ENCODE results near the gene CNPY4.

The CNPY4 gene

GRCh38 chr7:100119072-100119969 is at the start of gene CNPY4, which contains the start of gene TAF6:
Gene CNPY4 (plus strand): TSS chr7:100119634. CDS start chr7:100119745, 111 bp downstream.
Gene TAF6 (minus strand): TSS chr7:100119358. CDS start chr7:100114209, 5,149 bp downstream.
- Mint-ChIP-seq H3K36me3 (peaks cover 8% of the 10 kb centered on the region), H3K27ac (peak within 1 kb of the TSS; percentile 98), H3K9me3 (no peaks in the 10 kb centered on the region), H3K4me1 (peaks cover 22% of the 10 kb centered on the region), H3K27me3 (no peaks in the 10 kb centered on the region), H3K4me3 (peak within 1 kb of the TSS; percentile 95)
- peak; percentile 89 to 91 for DNase-seq (ENCODE audit: low spot score in 2 of 2)
- ATAC-seq (ENCODE audit: low read depth): peak; percentile 81

GRCh38 chr7:100069991-100070390 is 49.4 kb upstream of the CNPY4 start:
- H3K4me3 Mint-ChIP-seq: no peak overlapping the region
- H3K9me3 Mint-ChIP-seq: peaks cover 9% of the 10 kb centered on the region
- ATAC-seq (ENCODE audit: low read depth) (no peak), DNase-seq (ENCODE audit: low spot score in 2 of 2) (no peak)
- peaks cover 4% of the 10 kb centered on the region for H3K4me1 Mint-ChIP-seq
- H3K27ac Mint-ChIP-seq: no peak overlapping the region
- H3K36me3 Mint-ChIP-seq: peaks cover 48% of the 10 kb centered on the region
- H3K27me3 Mint-ChIP-seq: no peaks in the 10 kb centered on the region

- no peak for DNase-seq (ENCODE audit: low spot score in 2 of 2)
- H3K9me3 Mint-ChIP-seq: peaks cover 9% of the 10 kb centered on the region
- H3K27me3 Mint-ChIP-seq: no peaks in the 10 kb centered on the region
- H3K36me3 Mint-ChIP-seq: peaks cover 59% of the 10 kb centered on the region
- peaks cover 4% of the 10 kb centered on the region for H3K4me1 Mint-ChIP-seq
- ATAC-seq (ENCODE audit: low read depth): no peak
- H3K4me3 Mint-ChIP-seq: no peak overlapping the region
- H3K27ac Mint-ChIP-seq: no peak overlapping the region
Measured at GRCh38 chr7:100071018-100071723, 48.3 kb upstream of the CNPY4 start.

GRCh38 chr7:100072462-100072861 is 47.0 kb upstream of the CNPY4 start:
- Mint-ChIP-seq H3K9me3 (peaks cover 9% of the 10 kb centered on the region), H3K27ac (no peak overlapping the region), H3K36me3 (peaks cover 64% of the 10 kb centered on the region), H3K27me3 (no peaks in the 10 kb centered on the region), H3K4me3 (no peak overlapping the region), H3K4me1 (peaks cover 4% of the 10 kb centered on the region)
- ATAC-seq (ENCODE audit: low read depth) (no peak), DNase-seq (ENCODE audit: low spot score in 2 of 2) (no peak)

GRCh38 chr7:100074841-100075240 is 44.6 kb upstream of the CNPY4 start:
- H3K4me1 Mint-ChIP-seq: peaks cover 10% of the 10 kb centered on the region
- peaks cover 9% of the 10 kb centered on the region for H3K9me3 Mint-ChIP-seq
- no peak overlapping the region for H3K27ac Mint-ChIP-seq
- H3K4me3 Mint-ChIP-seq: no peak overlapping the region
- no peaks in the 10 kb centered on the region for H3K27me3 Mint-ChIP-seq
- ATAC-seq (ENCODE audit: low read depth) (no peak), DNase-seq (ENCODE audit: low spot score in 2 of 2) (no peak)
- H3K36me3 Mint-ChIP-seq: peaks cover 63% of the 10 kb centered on the region

GRCh38 chr7:100075418-100075817 is 44.0 kb upstream of the CNPY4 start:
- no peaks in the 10 kb centered on the region for H3K27me3 Mint-ChIP-seq
- DNase-seq (ENCODE audit: low spot score in 2 of 2) (no peak), ATAC-seq (ENCODE audit: low read depth) (no peak)
- no peak overlapping the region for H3K27ac Mint-ChIP-seq
- no peak overlapping the region for H3K4me3 Mint-ChIP-seq
- H3K9me3 Mint-ChIP-seq: peaks cover 9% of the 10 kb centered on the region
- peaks cover 14% of the 10 kb centered on the region for H3K4me1 Mint-ChIP-seq
- peaks cover 57% of the 10 kb centered on the region for H3K36me3 Mint-ChIP-seq

GRCh38 chr7:100077205-100077604 is 42.2 kb upstream of the CNPY4 start:
- H3K27me3 Mint-ChIP-seq: no peaks in the 10 kb centered on the region
- H3K36me3 Mint-ChIP-seq: peaks cover 39% of the 10 kb centered on the region
- DNase-seq (ENCODE audit: low spot score in 2 of 2) (no peak), ATAC-seq (ENCODE audit: low read depth) (no peak)
- peaks cover 3% of the 10 kb centered on the region for H3K9me3 Mint-ChIP-seq
- no peak overlapping the region for H3K4me3 Mint-ChIP-seq
- H3K27ac Mint-ChIP-seq: no peak overlapping the region
- peaks cover 18% of the 10 kb centered on the region for H3K4me1 Mint-ChIP-seq

GRCh38 chr7:100079024-100079560 is 40.3 kb upstream of the CNPY4 start:
- H3K4me1 Mint-ChIP-seq: peaks cover 20% of the 10 kb centered on the region
- ATAC-seq (ENCODE audit: low read depth) (no peak), DNase-seq (ENCODE audit: low spot score in 2 of 2) (no peak)
- no peaks in the 10 kb centered on the region for H3K9me3 Mint-ChIP-seq
- no peak overlapping the region for H3K4me3 Mint-ChIP-seq
- peaks cover 26% of the 10 kb centered on the region for H3K36me3 Mint-ChIP-seq
- H3K27ac Mint-ChIP-seq: no peak overlapping the region
- H3K27me3 Mint-ChIP-seq: no peaks in the 10 kb centered on the region

- Mint-ChIP-seq H3K4me3 (peak overlapping the region; percentile 87), H3K27me3 (no peaks in the 10 kb centered on the region), H3K9me3 (no peaks in the 10 kb centered on the region), H3K27ac (peak overlapping the region; percentile 95), H3K36me3 (peaks cover 10% of the 10 kb centered on the region), H3K4me1 (peaks cover 20% of the 10 kb centered on the region)
- DNase-seq (ENCODE audit: low spot score in 2 of 2) (no peak), ATAC-seq (ENCODE audit: low read depth) (peak; percentile 3)
Measured at GRCh38 chr7:100080907-100081534, 38.4 kb upstream of the CNPY4 start.

GRCh38 chr7:100081535-100082102 is 37.8 kb upstream of the CNPY4 start, which contains the start of gene ZNF3:
Gene ZNF3 (minus strand): TSS chr7:100081723. CDS start chr7:100077357, 4,366 bp downstream.
- peaks cover 8% of the 10 kb centered on the region for H3K36me3 Mint-ChIP-seq
- H3K9me3 Mint-ChIP-seq: no peaks in the 10 kb centered on the region
- peak within 1 kb of the TSS; percentile 87 for H3K4me3 Mint-ChIP-seq
- no peaks in the 10 kb centered on the region for H3K27me3 Mint-ChIP-seq
- DNase-seq (ENCODE audit: low spot score in 2 of 2) (peak; percentile 97 to 98), ATAC-seq (ENCODE audit: low read depth) (peak; percentile 70)
- peak within 1 kb of the TSS; percentile 95 for H3K27ac Mint-ChIP-seq
- peaks cover 20% of the 10 kb centered on the region for H3K4me1 Mint-ChIP-seq

GRCh38 chr7:100082978-100083377 is 36.5 kb upstream of the CNPY4 start:
- Mint-ChIP-seq H3K27ac (peak overlapping the region; percentile 95), H3K36me3 (peaks cover 3% of the 10 kb centered on the region), H3K27me3 (no peaks in the 10 kb centered on the region), H3K9me3 (no peaks in the 10 kb centered on the region), H3K4me3 (peak overlapping the region; percentile 87), H3K4me1 (peaks cover 20% of the 10 kb centered on the region)
- no peak for DNase-seq (ENCODE audit: low spot score in 2 of 2)
- ATAC-seq (ENCODE audit: low read depth): peak; percentile 2

- no peaks in the 10 kb centered on the region for H3K27me3 Mint-ChIP-seq
- peak overlapping the region; percentile 95 for H3K27ac Mint-ChIP-seq
- no peaks in the 10 kb centered on the region for H3K9me3 Mint-ChIP-seq
- DNase-seq (ENCODE audit: low spot score in 2 of 2) (no peak), ATAC-seq (ENCODE audit: low read depth) (no peak)
- H3K4me1 Mint-ChIP-seq: peaks cover 20% of the 10 kb centered on the region
- no peak overlapping the region for H3K4me3 Mint-ChIP-seq
- H3K36me3 Mint-ChIP-seq: peaks cover 3% of the 10 kb centered on the region
Measured at GRCh38 chr7:100085515-100085914, 33.9 kb upstream of the CNPY4 start.

- Mint-ChIP-seq H3K9me3 (no peaks in the 10 kb centered on the region), H3K4me1 (peaks cover 18% of the 10 kb centered on the region), H3K36me3 (peaks cover 7% of the 10 kb centered on the region), H3K4me3 (peak overlapping the region; percentile 54), H3K27me3 (no peaks in the 10 kb centered on the region), H3K27ac (peak overlapping the region; percentile 68)
- DNase-seq (ENCODE audit: low spot score in 2 of 2) (no peak), ATAC-seq (ENCODE audit: low read depth) (no peak)
Measured at GRCh38 chr7:100087055-100087750, 32.2 kb upstream of the CNPY4 start.

Measured in memory B cell (primary cell).